HEK293 (cell line): ENCODE data around the gene TTC24.

ENCODE experiments used
- EGR2 ChIP-seq: fragments of 450-650 bp; formaldehyde crosslinking; IDR thresholded peaks from 2 replicates; pipeline ENCODE4 v1.5.1; 2016; ENCODE audit warnings: low read depth, missing biosample characterization, missing genetic modification characterization
- GLIS1 ChIP-seq: fragments of 450-650 bp; formaldehyde crosslinking; IDR thresholded peaks from 2 replicates; pipeline ENCODE4 v1.5.1; 2016; ENCODE audit warnings: missing biosample characterization, missing genetic modification characterization
- HOXA7 ChIP-seq: sonication (generic); formaldehyde crosslinking; IDR thresholded peaks from 2 replicates; pipeline ENCODE4 v1.8.1; 2022; ENCODE audit warnings: missing genetic modification reagents, borderline replicate concordance
- HOXC10 ChIP-seq: sonication (generic); formaldehyde crosslinking; IDR thresholded peaks from 2 replicates; pipeline ENCODE4 v1.8.1; 2023; ENCODE audit warnings: mild to moderate bottlenecking, missing genetic modification reagents
- KLF1 ChIP-seq: fragments of 450-650 bp; formaldehyde crosslinking; IDR thresholded peaks from 2 replicates; pipeline ENCODE4 v1.5.1; 2016; ENCODE audit warnings: missing biosample characterization, missing genetic modification characterization
- KLF16 ChIP-seq: fragments of 450-650 bp; formaldehyde crosslinking; IDR thresholded peaks from 2 replicates; pipeline ENCODE4 v1.5.1; 2017; ENCODE audit warnings: missing biosample characterization, missing genetic modification characterization
- MYNN ChIP-seq: fragments of 450-650 bp; formaldehyde crosslinking; IDR thresholded peaks from 2 replicates; pipeline ENCODE4 v1.5.1; 2016; ENCODE audit warnings: missing biosample characterization, missing genetic modification characterization, borderline replicate concordance
- SCRT1 ChIP-seq: fragments of 450-650 bp; formaldehyde crosslinking; IDR thresholded peaks from 2 replicates; pipeline ENCODE4 v1.5.1; 2016; ENCODE audit warnings: missing biosample characterization, missing genetic modification characterization, borderline replicate concordance
- SCRT2 ChIP-seq: fragments of 450-650 bp; formaldehyde crosslinking; IDR thresholded peaks from 2 replicates; pipeline ENCODE4 v1.5.1; 2016; ENCODE audit warnings: missing biosample characterization, missing genetic modification characterization
- TRIM28 ChIP-seq: IDR thresholded peaks from 2 replicates; pipeline ENCODE4 v1.6.1; 2011; ENCODE audit warnings: low read length, control low read depth, borderline replicate concordance
- YY2 ChIP-seq: fragments of 450-650 bp; formaldehyde crosslinking; IDR thresholded peaks from 2 replicates; pipeline ENCODE4 v1.5.1; 2016; ENCODE audit warnings: missing biosample characterization, missing genetic modification characterization
- ZBTB1 ChIP-seq: fragments of 450-650 bp; formaldehyde crosslinking; IDR thresholded peaks from 2 replicates; pipeline ENCODE4 v1.5.1; 2016; ENCODE audit warnings: missing biosample characterization, missing genetic modification characterization
- ZFHX2 ChIP-seq: fragments of 450-650 bp; formaldehyde crosslinking; conservative IDR thresholded peaks from 2 replicates; pipeline ENCODE4 v1.5.1; 2016; ENCODE audit warnings: missing biosample characterization, missing genetic modification characterization
- ZFP37 ChIP-seq: fragments of 450-650 bp; formaldehyde crosslinking; IDR thresholded peaks from 2 replicates; pipeline ENCODE4 v1.5.1; 2016; ENCODE audit warnings: missing biosample characterization, missing genetic modification characterization
- ZFP69B ChIP-seq: fragments of 450-650 bp; formaldehyde crosslinking; IDR thresholded peaks from 2 replicates; pipeline ENCODE4 v1.5.1; 2016; ENCODE audit warnings: missing biosample characterization, missing genetic modification characterization
- ZNF121 ChIP-seq: fragments of 450-650 bp; formaldehyde crosslinking; IDR thresholded peaks from 2 replicates; pipeline ENCODE4 v1.5.1; 2016; ENCODE audit warnings: missing biosample characterization, missing genetic modification characterization
- ZNF157 ChIP-seq: fragments of 450-650 bp; formaldehyde crosslinking; IDR thresholded peaks from 2 replicates; pipeline ENCODE4 v1.5.1; 2016; ENCODE audit warnings: missing biosample characterization, missing genetic modification characterization
- ZNF16 ChIP-seq: fragments of 450-650 bp; formaldehyde crosslinking; IDR thresholded peaks from 2 replicates; pipeline ENCODE4 v1.5.1; 2016; ENCODE audit warnings: low read depth, missing biosample characterization, missing genetic modification characterization
- ZNF169 ChIP-seq: fragments of 450-650 bp; formaldehyde crosslinking; IDR thresholded peaks from 2 replicates; pipeline ENCODE4 v1.5.1; 2016; ENCODE audit warnings: missing biosample characterization, missing genetic modification characterization
- ZNF2 ChIP-seq: fragments of 450-650 bp; formaldehyde crosslinking; IDR thresholded peaks from 2 replicates; pipeline ENCODE4 v1.5.1; 2016; ENCODE audit warnings: missing biosample characterization, missing genetic modification characterization
- ZNF341 ChIP-seq: fragments of 450-650 bp; formaldehyde crosslinking; IDR thresholded peaks from 2 replicates; pipeline ENCODE4; 2016; ENCODE audit warnings: low read depth, missing biosample characterization, missing genetic modification characterization
- ZNF394 ChIP-seq: fragments of 450-650 bp; formaldehyde crosslinking; IDR thresholded peaks from 2 replicates; pipeline ENCODE4 v1.5.1; 2016; ENCODE audit warnings: missing biosample characterization, missing genetic modification characterization, mild to moderate bottlenecking, moderate library complexity, borderline replicate concordance
- ZNF530 ChIP-seq: fragments of 450-650 bp; formaldehyde crosslinking; IDR thresholded peaks from 2 replicates; pipeline ENCODE4 v1.5.1; 2016; ENCODE audit warnings: low read depth, missing biosample characterization, missing genetic modification characterization
- ZNF561 ChIP-seq: fragments of 450-650 bp; IDR thresholded peaks from 2 replicates; pipeline ENCODE4 v1.5.1; 2018; ENCODE audit warnings: missing biosample characterization, missing genetic modification characterization, borderline replicate concordance
- ZNF660 ChIP-seq: fragments of 450-650 bp; IDR thresholded peaks from 2 replicates; pipeline ENCODE4 v1.5.1; 2018; ENCODE audit warnings: missing biosample characterization, mild to moderate bottlenecking, missing genetic modification characterization
- ZNF664 ChIP-seq: fragments of 450-650 bp; formaldehyde crosslinking; IDR thresholded peaks from 2 replicates; pipeline ENCODE4 v1.5.1; 2016; ENCODE audit warnings: missing biosample characterization, missing genetic modification characterization
- TF ChIP-seq, protein P1 (sequence below): fragments of 450-650 bp; formaldehyde crosslinking; IDR thresholded peaks from 2 replicates; pipeline ENCODE4 v1.5.1; 2016; ENCODE audit warnings: missing biosample characterization, missing genetic modification characterization
- TF ChIP-seq, protein P2 (sequence below): sonication (generic); formaldehyde crosslinking; IDR thresholded peaks from 2 replicates; pipeline ENCODE4 v1.8.1; 2022; ENCODE audit warnings: mild to moderate bottlenecking, moderate library complexity, missing genetic modification reagents
- TF ChIP-seq, protein P3 (sequence below): fragments of 450-650 bp; formaldehyde crosslinking; IDR thresholded peaks from 2 replicates; pipeline ENCODE4 v1.5.1; 2017; ENCODE audit warnings: missing biosample characterization, missing genetic modification characterization
- TF ChIP-seq, protein P4 (sequence below): fragments of 450-650 bp; formaldehyde crosslinking; IDR thresholded peaks from 2 replicates; pipeline ENCODE4 v1.5.1; 2016; ENCODE audit warnings: missing biosample characterization, missing genetic modification characterization
- TF ChIP-seq, protein P5 (sequence below): fragments of 450-650 bp; formaldehyde crosslinking; optimal IDR thresholded peaks from 2 replicates; pipeline ENCODE3; 2016; ENCODE audit warnings: missing biosample characterization, mild to moderate bottlenecking, missing genetic modification characterization

The TTC24 gene

DNA sequence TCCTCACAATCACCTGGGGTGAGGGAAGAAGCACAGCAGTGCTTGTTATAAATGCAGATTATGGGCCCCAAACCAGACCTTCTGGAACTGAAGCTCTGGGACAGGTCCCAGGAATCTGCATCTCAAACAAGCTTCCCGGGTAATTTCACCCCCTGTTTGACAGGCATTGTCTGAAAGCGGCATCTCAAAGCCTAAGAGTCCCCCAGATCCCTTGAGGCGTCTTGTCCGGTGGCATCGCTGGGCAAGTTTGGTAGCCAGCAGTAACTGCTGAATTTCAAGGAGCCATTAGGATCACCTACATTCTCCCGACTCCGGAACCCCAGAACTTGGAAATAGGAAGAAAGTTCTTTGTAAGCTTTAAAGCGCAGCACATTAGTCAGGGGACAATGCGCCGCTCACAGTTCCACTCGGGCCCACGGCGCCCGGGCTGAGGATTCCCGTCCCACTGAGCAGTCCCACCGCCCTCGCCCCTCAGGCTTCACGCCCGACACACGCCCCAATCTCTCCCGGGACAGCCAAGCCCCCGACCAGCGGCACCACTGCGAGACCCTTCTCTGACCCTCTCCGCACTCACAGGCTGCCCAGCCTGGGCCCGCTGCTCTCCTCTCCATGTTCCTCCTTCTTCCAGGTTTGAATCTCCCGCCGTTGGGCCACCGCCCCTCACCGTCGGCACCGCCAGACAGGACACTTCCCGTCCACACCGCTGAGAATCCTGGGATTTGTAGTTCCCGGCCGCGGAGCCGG lies 7.4 kb upstream of the TTC24 start, which contains the start of gene IQGAP3 (continued):
- TF ChIP-seq, protein P1, sequence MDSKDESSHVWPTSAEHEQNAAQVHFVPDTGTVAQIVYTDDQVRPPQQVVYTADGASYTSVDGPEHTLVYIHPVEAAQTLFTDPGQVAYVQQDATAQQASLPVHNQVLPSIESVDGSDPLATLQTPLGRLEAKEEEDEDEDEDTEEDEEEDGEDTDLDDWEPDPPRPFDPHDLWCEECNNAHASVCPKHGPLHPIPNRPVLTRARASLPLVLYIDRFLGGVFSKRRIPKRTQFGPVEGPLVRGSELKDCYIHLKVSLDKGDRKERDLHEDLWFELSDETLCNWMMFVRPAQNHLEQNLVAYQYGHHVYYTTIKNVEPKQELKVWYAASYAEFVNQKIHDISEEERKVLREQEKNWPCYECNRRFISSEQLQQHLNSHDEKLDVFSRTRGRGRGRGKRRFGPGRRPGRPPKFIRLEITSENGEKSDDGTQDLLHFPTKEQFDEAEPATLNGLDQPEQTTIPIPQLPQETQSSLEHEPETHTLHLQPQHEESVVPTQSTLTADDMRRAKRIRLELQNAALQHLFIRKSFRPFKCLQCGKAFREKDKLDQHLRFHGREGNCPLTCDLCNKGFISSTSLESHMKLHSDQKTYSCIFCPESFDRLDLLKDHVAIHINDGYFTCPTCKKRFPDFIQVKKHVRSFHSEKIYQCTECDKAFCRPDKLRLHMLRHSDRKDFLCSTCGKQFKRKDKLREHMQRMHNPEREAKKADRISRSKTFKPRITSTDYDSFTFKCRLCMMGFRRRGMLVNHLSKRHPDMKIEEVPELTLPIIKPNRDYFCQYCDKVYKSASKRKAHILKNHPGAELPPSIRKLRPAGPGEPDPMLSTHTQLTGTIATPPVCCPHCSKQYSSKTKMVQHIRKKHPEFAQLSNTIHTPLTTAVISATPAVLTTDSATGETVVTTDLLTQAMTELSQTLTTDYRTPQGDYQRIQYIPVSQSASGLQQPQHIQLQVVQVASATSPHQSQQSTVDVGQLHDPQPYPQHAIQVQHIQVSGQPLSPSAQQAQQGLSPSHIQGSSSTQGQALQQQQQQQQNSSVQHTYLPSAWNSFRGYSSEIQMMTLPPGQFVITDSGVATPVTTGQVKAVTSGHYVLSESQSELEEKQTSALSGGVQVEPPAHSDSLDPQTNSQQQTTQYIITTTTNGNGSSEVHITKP (tag by site-specific recombination) = peak; percentile 69
- TF ChIP-seq ZNF530 = no peak
- TF ChIP-seq KLF16 (tag by site-specific recombination) = peak; percentile 97
- TF ChIP-seq ZFP69B (tag by site-specific recombination) = peak; percentile 76
- peak; percentile 69 for TF ChIP-seq ZFHX2 (tag by site-specific recombination)
- TF ChIP-seq ZNF660 = no peak
- TF ChIP-seq, protein P2, sequence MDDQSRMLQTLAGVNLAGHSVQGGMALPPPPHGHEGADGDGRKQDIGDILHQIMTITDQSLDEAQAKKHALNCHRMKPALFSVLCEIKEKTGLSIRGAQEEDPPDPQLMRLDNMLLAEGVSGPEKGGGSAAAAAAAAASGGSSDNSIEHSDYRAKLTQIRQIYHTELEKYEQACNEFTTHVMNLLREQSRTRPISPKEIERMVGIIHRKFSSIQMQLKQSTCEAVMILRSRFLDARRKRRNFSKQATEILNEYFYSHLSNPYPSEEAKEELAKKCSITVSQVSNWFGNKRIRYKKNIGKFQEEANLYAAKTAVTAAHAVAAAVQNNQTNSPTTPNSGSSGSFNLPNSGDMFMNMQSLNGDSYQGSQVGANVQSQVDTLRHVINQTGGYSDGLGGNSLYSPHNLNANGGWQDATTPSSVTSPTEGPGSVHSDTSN (CRISPR knock-in tag) = 0 out of 2 replicates have a peak, but pooled peaks have one; percentile 65
- TF ChIP-seq EGR2 (tag by site-specific recombination) = peak; percentile 44; the same call in 1 of the 2 replicates
- TF ChIP-seq ZBTB1 (tag by site-specific recombination) = no peak
- 0 out of 2 replicates have a peak, but pooled peaks have one; percentile 54 for TF ChIP-seq YY2 (tag by site-specific recombination)
- TF ChIP-seq ZNF341 = peak; percentile 90
- TF ChIP-seq HOXC10 (CRISPR knock-in tag) = 0 out of 2 replicates have a peak, but pooled peaks have one; percentile 58
- peak; percentile 84; the same call in 1 of the 2 replicates for TF ChIP-seq ZNF2
- no peak for TF ChIP-seq SCRT1 (tag by site-specific recombination)
- no peak; the same call in 1 of the 2 replicates for TF ChIP-seq TRIM28
- no peak for TF ChIP-seq SCRT2 (tag by site-specific recombination)
- TF ChIP-seq ZNF16 (tag by site-specific recombination) = no peak
- TF ChIP-seq, protein P3, sequence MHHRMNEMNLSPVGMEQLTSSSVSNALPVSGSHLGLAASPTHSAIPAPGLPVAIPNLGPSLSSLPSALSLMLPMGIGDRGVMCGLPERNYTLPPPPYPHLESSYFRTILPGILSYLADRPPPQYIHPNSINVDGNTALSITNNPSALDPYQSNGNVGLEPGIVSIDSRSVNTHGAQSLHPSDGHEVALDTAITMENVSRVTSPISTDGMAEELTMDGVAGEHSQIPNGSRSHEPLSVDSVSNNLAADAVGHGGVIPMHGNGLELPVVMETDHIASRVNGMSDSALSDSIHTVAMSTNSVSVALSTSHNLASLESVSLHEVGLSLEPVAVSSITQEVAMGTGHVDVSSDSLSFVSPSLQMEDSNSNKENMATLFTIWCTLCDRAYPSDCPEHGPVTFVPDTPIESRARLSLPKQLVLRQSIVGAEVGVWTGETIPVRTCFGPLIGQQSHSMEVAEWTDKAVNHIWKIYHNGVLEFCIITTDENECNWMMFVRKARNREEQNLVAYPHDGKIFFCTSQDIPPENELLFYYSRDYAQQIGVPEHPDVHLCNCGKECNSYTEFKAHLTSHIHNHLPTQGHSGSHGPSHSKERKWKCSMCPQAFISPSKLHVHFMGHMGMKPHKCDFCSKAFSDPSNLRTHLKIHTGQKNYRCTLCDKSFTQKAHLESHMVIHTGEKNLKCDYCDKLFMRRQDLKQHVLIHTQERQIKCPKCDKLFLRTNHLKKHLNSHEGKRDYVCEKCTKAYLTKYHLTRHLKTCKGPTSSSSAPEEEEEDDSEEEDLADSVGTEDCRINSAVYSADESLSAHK (tag by site-specific recombination) = peak; percentile 26; the same call in 1 of the 2 replicates
- peak; percentile 10; the same call in 1 of the 2 replicates for TF ChIP-seq GLIS1 (tag by site-specific recombination)
- TF ChIP-seq HOXA7 (CRISPR knock-in tag) = no peak
- no peak for TF ChIP-seq ZFP37 (tag by site-specific recombination)
- TF ChIP-seq ZNF169 (tag by site-specific recombination) = no peak
- TF ChIP-seq ZNF121 (tag by site-specific recombination) = no peak
- TF ChIP-seq, protein P4, sequence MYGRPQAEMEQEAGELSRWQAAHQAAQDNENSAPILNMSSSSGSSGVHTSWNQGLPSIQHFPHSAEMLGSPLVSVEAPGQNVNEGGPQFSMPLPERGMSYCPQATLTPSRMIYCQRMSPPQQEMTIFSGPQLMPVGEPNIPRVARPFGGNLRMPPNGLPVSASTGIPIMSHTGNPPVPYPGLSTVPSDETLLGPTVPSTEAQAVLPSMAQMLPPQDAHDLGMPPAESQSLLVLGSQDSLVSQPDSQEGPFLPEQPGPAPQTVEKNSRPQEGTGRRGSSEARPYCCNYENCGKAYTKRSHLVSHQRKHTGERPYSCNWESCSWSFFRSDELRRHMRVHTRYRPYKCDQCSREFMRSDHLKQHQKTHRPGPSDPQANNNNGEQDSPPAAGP (tag by site-specific recombination) = no peak
- TF ChIP-seq ZNF157 = no peak
- TF ChIP-seq, protein P5, sequence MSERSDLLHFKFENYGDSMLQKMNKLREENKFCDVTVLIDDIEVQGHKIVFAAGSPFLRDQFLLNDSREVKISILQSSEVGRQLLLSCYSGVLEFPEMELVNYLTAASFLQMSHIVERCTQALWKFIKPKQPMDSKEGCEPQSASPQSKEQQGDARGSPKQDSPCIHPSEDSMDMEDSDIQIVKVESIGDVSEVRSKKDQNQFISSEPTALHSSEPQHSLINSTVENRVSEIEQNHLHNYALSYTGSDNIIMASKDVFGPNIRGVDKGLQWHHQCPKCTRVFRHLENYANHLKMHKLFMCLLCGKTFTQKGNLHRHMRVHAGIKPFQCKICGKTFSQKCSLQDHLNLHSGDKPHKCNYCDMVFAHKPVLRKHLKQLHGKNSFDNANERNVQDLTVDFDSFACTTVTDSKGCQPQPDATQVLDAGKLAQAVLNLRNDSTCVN = peak; percentile 39
- TF ChIP-seq MYNN (tag by site-specific recombination) = no peak
- TF ChIP-seq KLF1 (tag by site-specific recombination) = peak; percentile 92
- no peak; the same call in 1 of the 2 replicates for TF ChIP-seq ZNF394 (tag by site-specific recombination)
- no peak for TF ChIP-seq ZNF664
- no peak; the same call in 1 of the 2 replicates for TF ChIP-seq ZNF561
